Stimulated activated CD4-positive, alpha-beta T cell treated with anti-CD3 and anti-CD28 coated beads, Interleukin-1b, Interleukin-23, amount 100 ng/mL, for 48 hours (primary cell): Measurements from ENCODE around the gene RPL12.

Experiments used
- DNase-seq: peaks from one replicate; pipeline ENCODE4 v3.0.0-alpha.2; 2020

The RPL12 gene

DNA sequence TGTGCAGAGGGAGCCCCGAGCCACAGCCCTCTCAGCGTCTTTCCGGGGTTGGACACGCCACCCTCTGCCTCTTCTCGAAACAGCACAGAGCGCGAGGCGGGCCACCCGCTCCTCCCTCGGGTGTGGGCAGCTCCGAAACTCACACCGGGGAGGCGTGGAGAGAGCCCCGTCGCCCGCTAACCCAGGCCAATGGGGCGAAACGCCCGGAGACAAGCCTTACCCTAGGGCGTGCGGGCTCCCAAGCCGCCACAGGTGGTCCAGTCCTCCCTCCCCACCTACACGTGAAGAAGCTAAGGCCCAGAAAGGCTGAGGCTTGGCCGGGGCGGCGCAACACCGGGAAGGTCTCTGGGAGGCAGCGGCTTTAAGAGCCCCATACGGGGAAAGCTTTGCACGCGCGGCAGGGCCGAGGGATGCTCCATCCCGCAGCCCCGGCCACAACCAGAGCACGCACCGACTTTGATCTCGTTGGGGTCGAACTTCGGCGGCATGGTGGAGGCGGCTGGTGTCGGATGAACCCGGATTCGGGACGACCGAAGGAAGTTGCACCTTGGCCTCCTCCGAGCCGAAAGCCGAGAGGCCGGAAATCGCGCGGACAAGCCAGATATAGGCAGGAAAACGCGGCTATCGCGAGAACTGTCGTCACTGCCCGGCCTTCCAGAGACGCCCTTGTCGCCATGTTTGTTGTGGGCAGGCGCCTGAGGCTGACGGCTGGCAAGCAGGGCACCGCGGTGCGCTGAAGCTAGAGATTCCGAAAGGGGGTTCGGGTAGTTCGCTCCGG, at the start of gene RPL12, which contains the start of gene LRSAM1:
Gene RPL12 (minus strand): TSS at position 577 of the 778 bp plus-strand sequence. CDS start 89 bp downstream, at position 488.
Gene LRSAM1 (plus strand): TSS at position 681 of the 778 bp plus-strand sequence. CDS start 3,018 bp downstream, outside the sequence.
- peak; percentile 96 for DNase-seq

DNA sequence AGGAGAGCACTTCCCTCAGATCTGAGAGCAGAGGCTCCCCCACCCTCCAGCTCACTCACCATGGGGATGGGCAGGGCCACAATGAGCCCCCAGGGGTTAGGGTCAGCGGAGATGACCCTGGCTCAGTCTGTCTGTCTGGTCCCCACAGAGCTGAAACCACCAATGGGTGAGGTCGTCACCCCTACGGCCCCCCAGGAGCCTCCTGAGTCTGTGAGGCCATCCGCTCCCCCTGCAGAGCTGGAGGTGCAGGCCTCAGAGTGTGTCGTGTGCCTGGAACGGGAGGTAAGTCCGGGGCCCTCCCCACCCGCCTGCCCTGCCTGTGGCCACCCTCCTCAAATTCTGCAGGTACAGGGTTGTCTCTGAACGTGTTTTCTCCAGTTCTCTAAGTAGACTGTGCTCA, 49.7 kb upstream of the RPL12 start:
- DNase-seq = no peak

DNA sequence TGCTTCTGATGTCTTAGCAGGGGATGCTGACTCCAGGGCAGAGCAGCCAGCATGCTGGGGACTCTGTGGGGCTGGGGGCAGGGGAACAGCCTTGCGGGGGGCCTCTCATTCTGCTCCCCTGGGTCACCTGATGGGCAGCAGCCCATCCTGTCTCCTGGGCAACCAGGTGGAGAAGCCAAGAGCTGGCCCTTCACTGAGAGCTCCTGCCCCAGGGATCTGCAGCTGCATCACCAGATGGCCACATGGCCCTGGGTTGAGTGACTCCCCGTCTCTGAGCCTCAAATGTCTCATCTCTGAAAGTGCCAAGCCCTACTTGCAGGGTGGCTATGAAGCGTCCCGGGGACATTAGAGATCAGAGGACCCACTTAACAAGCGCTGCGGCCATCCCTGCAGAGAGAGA, 49.2 kb upstream of the RPL12 start:
- no peak for DNase-seq

DNA sequence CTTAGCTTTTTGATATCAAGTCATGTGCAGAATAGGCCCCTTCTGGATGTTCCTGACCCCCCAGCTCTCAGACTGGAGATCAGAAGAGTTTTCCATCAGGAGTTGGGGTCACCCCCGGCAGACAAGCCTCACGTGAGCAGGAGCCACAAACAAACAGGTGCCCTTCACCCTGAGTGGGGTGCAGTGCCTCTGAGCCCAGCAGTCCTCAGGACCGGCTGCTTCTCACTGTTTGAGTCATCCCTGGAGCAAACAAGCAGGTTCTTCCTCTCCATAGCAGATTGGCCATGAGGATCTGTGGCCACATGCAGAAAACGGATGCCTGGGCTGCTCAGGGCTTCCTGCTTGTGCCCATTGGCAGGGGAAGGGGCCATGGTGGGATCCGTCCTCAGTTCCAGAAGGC, 47.1 kb upstream of the RPL12 start:
- DNase-seq = no peak

DNA sequence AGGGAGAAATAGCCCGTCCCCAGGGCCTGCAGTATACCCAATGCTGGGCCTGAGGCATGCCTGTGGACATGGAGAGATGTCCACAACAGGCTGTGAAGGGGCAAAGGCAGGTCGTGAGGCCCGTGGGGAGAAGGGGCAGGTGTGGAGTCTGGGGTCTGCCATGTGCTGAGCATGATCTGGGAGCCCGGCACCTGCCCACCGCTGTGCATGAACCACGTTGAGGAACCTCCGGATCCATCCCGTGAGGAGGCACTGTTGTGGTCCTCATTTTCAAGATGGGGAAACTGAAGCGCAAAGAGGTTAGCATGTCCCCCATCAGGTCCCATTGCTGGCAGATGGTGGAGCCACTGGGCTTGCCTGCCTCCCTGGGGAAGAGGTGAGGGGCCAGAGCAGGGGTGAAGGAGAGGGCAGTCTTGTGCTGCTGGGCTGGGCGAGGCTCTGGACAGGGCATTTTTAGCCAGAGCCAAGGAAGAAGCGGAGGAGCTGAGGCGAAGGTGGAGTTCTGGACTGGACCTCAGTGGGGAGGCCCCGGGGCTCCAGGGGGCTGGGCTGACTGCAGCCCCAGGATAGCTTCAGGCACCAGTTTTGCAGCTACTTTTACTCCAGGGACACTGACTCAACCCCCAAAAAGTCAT, 46.6 kb upstream of the RPL12 start:
- DNase-seq = no peak

DNA sequence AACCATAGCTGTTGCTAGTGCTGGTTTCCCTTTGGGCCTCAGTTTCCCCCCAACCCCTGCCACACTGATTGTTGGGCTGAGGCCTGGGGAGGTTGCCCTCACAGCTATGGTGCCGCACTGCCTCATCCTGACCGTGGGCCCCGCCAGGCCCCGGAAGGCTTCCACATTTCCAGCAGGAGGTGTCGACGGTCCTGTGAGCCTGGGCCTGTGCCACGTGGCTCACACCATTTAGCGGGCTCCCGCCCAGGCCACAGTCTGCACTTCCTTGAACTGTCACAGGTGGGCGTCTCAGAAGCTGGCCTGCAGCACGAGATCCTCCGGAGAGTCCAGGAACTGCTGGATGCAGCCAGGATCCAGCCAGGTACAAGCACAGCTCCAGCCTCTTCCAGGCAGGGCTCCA, 45.8 kb upstream of the RPL12 start:
- no peak for DNase-seq

DNA sequence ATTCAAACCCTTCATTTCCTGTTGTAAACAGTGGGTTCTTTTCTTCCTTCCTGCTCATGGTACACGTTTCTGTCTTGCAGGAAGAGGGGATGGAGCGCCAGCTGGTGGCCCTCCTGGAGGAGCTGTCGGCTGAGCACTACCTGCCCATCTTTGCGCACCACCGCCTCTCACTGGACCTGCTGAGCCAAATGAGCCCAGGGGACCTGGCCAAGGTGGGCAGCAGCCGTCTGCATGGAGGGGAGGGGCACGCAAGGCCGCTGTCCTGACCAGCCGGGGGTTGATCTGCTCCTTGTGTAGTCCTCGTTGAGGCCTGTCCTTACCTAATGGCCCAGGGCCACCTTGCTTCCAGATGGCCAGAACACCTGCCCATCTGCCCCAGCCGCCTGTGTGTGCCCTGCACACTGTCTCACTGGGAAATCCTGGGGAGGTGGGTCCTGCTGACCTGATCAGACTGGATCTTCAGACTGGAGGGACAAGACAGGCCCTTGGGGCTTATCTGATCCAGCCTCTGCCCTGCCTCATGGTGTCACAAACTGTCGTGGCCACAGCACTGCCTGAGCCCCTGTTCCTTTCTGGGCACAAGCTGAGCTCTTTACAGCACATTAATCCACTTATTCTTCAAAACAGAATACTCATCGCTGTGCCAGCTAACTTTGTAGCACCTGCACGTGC, 44.8 kb upstream of the RPL12 start:
- no peak for DNase-seq

DNA sequence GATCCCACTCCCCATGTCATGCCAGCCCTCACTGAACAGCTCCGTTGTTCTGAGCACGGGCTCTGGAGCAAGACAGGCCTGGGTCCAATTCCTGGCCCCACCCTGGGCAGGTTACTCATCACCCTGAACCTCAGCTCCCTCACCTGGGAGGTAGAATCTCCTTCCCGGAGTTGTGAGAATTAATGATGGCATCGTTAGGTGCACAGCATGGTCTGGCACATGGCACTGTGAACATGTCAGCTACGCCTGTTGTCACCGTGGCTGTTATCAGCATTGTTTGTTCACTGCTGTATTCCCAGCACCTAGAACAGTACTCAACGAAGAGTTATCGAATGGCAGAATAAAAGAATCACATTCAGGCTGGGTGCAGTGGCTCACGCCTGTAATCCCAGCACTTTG, 43.1 kb upstream of the RPL12 start:
- DNase-seq = no peak

DNA sequence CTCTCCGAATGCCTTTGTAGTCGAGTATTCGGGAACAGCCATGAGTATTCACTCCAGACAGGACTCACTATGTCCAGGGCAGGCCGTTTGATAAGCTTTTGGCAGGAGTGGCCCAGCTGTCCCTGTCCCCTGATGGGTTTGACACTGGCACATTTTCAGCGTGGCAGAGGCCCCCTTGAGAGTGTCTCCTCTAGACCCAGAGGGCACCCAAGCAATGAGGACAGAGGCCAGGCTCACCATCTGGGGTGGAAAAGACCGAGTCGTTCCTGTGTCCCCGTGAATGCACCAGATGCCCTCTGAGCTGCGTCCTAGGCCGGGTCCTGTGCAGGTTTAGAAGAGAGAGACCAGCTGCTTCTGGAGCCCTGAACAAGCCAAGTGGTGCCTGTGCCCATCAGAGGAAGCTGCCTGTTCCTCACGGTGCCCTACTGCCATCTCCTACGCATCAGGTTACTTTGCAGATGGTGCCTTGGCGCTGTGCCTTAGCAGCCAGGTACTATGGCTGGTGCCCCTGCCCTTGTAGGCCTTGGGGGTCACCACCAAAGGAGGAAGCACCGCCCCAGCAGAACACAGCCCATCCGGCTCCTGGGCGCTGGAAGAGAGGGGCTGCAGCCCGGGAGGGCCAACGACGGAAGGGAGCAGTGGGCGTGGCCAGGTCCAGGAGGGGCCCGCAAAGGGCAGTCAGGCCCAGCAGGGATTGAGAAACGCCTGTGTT, 42.5 kb upstream of the RPL12 start:
- no peak for DNase-seq

DNA sequence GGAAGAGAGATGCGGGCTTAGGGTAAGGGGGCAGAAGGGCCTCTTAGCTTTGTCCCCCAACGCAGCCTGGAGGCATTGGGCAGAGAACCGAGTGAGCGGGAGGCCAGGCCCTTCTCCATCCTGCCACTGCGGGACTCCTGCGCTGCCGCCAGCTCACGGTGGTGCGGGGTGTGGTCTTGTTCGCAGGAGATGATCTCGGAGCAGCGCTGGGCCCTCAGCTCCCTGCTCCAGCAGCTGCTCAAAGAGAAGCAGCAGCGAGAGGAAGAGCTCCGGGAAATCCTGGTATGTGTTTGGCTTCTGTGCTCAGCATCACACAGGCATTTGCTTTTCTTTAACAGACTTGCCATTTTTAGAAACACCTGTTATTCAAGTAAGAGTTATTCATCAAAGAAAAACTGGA, 41.4 kb upstream of the RPL12 start:
- no peak for DNase-seq

DNA sequence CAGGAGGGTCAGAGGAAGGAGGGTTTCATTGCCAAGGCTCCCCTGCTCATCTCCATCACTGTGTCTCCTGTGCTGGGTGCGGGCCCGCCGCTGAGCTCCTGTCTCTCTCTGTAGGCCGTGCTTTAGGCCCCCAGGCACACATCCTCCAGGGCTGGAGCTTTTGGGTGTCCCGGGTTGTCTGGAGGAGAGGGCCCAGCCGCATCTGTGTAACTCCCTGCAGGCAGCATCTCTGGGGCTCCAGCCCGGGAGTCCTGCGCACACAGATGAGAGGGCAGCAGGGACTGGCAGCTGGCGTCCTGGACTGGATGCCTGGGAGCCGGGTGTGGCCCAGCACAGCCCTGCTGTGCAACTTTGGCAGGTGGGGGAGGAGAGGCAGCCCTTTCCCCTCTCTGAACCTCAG, 40.3 kb upstream of the RPL12 start:
- no peak for DNase-seq

DNA sequence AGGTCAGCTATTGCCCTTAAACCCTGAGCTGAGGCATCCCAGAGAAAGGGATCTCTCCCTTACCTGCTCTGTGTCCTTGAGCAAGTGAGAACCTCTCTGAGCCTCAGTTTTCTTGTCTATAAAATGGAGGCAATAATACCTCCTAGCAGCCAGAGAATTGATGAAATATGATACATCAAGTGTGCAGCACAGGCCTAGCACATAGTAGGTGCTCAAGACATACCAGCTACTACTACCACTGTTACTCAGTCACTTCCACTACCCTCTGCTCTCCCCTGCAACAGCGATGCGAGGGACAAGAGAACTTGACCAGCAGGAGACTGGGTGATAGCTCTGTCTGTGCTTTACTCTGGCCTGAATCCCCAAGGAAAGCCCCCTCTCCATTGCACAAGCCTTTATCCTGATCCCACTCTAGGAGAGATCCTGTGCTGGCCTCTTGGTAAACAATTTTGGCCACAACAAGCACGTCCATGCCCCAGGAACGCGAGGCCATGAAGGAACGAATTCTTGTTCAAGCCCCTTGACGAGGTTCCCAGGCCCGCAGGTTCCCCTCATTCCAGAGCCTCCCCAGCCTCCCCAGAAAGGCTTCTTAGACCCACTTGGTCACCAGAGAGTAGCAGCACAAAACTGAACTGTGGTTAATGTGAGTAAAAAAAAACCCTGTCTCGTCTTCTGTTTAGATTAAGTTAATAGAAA, 39.5 kb upstream of the RPL12 start:
- no peak for DNase-seq

DNA sequence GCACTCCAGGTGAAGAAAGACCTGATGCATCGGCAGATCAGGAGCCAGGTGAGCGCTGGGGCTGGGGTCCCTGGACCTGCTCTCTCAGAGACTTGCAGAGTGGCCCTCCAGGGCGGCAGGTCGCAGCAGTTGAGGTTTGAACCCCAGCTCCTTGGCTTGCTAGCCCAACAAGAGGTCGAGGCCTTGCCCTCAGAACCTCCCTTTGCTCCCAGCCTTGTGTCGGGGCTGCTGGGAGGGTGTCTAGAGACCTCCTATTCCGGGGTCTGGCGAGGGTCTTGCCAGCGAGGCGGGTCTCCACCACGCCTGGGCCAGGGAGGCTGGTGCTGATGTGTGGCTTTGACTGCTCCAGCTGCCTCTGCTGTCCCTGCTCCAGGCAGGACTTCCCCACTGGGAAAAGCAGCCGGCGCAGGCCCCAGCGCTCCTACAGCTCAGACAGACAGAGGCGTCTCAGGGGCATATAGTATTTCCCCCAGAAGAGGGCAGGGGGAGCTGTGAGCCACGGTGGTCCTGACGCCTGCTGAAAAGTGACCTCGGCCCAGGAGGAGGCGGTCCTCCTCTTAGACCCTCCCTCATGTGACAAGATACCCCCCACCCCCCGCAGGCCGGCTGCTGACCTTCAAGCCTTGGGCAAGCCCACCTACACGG, 38.4 kb upstream of the RPL12 start:
- DNase-seq = no peak

DNA sequence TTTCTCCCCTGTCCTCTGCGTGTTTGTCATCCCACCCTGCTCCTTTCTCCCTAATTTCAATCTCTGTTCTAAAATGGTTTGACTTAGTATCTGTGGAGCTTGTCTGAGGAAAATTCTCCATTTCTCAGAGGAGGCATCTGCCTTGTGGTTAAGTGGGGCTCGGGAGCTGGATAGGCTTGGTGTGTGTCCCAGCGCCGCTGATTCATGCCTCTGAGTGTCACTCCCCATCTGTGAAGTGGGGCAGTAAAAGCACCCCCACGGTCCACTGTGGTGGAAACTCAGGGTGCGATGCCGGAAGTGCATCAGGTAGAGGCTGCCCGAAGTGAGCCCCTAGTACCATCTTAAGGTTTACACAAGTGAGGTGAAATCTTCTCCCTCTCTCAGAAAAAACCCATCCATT, 37.7 kb upstream of the RPL12 start:
- DNase-seq = no peak

DNA sequence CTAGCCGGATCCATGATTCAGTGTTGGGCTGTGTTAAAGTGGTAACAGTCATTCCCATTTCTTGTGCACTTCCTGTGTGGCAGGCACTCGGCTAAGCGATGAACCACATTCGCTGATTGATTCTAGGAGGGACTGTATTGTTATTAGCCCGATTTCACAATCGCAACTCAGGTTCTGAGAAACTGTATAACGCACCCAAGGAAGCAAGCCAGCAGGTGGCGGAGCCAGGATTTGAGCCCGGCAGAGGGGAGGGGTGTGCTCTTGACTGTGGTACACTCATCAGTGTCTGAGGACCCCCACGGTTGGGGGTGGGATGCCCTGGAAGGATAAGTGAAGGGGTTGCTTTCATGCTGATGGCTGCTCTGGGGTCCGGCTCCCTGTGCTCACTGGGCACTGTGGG, 34.8 kb upstream of the RPL12 start:
- DNase-seq = no peak

DNA sequence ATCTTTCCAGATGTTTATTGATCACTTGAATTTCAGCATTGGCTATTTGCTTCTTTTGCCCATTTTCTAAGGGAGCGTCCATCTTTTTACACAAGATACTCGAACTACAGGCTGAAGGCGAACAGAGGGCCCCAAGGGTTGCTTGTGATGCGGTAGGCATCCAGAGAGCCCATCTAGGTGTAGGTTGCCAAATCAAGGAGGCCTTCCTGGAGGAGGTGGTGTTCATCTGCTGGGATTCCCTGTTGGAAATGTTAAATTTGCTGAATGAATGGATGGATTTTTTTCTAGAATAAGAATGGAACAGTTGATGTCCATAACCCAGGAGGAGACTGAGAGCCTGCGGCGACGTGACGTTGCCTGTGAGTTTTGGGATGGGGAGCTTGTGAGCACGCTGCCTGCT, 31.5 kb upstream of the RPL12 start:
- no peak for DNase-seq

DNA sequence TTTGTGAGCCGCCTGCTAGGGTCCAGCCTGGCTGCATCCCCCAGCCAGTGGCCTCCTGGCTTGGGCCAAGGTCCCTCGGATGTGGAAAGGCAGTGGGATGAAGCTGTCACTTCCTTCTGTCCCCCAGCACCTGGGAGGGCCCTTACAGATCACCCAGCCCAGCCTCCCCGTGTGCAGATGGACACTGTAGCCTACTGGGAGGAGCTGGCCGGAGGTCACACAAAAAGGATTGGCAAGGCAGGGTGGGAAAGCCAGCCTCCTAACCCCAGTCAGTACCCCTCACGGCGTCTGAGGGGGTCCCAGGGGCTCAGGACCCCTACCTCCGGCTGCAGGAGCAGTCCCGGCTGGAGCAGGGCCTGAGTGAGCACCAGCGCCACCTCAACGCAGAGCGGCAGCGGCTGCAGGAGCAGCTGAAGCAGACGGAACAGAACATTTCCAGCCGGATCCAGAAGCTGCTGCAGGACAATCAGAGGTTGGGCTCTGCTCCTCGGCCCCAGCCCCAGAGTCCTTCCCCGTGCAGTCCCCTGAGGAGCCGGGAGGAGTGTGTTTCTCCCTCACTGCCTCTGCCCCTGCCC, 28.4 kb upstream of the RPL12 start:
- DNase-seq = no peak

DNA sequence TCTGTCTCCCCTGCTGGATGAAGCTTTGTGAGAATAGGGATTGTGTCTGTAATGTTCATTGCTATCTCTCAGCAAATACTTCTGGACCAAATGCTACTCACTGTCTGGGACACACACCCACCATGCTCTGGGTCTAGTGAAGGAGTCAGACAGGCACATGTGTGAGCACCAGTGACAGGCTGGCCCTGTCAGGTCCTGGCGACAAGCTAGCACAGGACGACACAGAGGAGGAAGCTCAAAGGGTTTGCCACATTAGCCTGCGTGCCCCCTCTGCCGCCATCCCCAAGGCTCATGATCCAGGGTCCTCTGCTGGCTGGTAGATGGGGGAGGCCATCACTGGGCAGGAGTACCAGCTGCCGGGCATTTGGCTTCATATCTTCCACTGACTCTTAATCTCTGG, 23.4 kb upstream of the RPL12 start:
- DNase-seq = no peak

DNA sequence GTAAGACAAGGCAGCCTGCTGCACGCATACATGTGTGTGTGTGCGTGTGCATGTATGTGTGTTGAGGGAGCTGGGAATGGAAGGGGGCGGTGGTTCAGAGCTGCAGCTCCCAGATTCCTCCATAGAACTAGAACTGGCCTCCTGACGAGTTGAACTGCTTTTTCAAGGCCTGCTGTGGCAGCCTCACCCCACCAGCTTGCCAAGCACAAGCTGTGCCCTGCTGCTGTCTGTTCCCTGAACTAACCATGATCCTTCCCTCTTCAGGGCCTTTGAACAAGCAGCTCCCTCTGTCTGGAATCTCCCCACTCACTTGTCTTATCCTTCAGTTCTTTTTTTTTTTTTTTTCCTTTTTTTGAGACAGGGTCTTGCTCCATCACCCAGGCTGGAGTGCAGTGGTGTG, 22.7 kb upstream of the RPL12 start:
- no peak for DNase-seq

DNA sequence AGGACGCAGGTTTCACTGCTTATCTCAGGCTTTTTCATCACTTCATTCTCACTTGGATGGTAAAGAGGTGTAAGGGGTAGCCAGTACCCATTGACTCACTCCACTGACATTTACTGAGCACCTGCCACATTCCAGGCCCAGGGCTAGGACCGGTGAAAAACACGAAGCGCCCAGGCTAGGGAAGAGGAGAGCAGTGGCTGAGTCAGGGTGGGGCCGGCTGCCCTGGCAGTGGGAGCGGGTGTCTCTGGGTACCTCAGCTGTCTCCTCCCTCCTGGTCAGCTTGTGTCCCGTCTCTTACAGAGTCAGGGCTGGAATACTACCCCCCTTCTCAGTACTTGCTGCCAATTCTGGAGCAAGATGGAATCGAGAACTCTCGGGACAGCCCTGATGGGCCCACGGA, 22.3 kb upstream of the RPL12 start:
- DNase-seq = no peak

DNA sequence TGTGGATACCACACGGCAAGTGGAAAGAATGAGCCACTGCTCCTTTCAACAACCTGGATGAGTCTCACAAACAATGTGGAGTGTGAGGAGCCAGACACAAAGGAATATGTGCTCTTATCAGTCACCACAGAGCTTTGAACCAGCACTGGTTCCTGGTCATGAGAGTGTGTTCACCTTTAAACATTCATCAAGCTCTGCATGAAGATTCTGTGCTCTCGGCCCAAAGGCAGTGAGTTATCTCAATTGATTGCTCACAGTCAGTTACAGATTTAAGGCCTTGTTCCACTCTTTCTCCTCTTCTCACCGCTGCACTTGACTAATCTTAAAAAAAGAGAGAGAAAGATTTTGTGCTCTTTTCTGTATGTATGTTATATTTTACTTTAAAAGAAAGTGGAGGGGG, 19.5 kb upstream of the RPL12 start:
- no peak for DNase-seq

DNA sequence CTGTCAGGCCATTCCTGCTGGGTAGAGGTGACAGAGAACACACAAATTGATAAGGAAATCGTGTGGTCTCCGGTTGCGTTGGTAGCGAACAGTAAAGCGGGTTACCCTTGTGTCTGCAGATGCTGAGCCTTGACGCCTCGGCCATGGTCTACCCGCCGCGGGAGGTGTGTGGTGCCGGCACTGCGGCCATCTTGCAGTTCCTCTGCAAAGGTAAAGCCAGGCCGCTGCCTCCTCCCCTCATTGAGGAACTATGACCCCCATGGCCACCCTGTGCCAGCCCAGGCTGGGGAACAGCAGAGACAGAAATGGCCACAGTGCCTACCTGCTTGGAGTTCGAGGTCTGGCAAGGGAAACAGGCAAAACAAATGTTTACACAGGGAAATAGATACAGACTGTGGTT, 16.4 kb upstream of the RPL12 start:
- no peak for DNase-seq
